Measurements from ENCODE around the gene TTC38.

Gene TTC38

DNA sequence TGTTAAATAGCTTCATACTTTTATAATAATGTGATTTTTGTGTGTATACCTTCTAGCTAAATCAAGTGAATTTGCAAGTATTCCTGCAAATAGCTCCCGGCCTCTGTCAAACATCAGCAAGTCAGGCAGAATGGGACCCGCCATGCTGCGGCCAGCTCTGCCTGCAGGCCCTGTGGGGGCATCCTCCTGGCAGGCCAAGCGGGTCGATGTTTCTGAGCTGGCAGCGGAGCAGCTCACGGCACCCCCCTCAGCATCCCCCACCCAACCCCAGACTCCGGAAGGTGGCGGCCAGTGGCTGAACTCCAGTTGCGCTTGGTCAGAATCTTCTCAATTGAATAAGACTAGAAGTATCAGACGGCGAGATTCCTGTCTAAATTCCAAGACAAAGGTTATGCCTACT is 48.2 kb downstream of the TTC38 start:
- H3K4me3 ChIP-seq (replicated peaks; ENCODE audit: insufficient read depth, low read length), result no peak overlapping the region
- H3K27ac ChIP-seq (replicated peaks), result no peak overlapping the region
- no peak for DNase-seq (ENCODE audit: low read depth in 1 of 2, low spot score in 1 of 2)
- no peaks in the 10 kb centered on the region for H3K27me3 ChIP-seq (ENCODE audit: insufficient read depth, poor library complexity, severe bottlenecking)
- TF ChIP-seq GABPA (IDR thresholded peaks at IDR 0.05; ENCODE audit: low read depth), result no peak

DNA sequence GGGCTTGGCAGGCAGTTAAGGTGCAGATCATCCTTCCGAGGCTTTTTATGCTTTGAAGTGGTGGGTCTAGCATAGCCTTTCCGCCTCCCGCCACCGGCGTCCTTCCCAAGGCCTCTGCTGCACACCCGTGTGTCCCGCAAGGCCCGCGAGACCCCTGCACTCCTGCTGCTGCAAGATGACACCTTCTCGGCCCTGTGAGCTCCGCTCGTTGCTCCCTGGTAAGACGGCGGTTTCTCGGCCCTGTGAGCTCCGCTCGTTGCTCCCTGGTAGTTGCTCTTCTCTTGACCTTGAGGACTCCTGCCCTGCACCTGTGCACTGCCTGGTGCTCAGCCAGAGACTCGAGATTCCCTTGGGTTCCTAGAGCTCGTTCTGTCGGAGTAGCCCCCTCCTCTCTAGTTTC is 49.8 kb downstream of the TTC38 start:
- DNase-seq (ENCODE audit: low read depth in 1 of 2, low spot score in 1 of 2), result no peak
- Histone ChIP-seq H3K27ac (replicated peaks) (no peak overlapping the region), H3K4me3 (replicated peaks; ENCODE audit: insufficient read depth, low read length) (no peak overlapping the region), H3K27me3 (ENCODE audit: insufficient read depth, poor library complexity, severe bottlenecking) (no peaks in the 10 kb centered on the region)
- TF ChIP-seq GABPA (IDR thresholded peaks at IDR 0.05; ENCODE audit: low read depth), result no peak
- TF ChIP-seq, protein P1, sequence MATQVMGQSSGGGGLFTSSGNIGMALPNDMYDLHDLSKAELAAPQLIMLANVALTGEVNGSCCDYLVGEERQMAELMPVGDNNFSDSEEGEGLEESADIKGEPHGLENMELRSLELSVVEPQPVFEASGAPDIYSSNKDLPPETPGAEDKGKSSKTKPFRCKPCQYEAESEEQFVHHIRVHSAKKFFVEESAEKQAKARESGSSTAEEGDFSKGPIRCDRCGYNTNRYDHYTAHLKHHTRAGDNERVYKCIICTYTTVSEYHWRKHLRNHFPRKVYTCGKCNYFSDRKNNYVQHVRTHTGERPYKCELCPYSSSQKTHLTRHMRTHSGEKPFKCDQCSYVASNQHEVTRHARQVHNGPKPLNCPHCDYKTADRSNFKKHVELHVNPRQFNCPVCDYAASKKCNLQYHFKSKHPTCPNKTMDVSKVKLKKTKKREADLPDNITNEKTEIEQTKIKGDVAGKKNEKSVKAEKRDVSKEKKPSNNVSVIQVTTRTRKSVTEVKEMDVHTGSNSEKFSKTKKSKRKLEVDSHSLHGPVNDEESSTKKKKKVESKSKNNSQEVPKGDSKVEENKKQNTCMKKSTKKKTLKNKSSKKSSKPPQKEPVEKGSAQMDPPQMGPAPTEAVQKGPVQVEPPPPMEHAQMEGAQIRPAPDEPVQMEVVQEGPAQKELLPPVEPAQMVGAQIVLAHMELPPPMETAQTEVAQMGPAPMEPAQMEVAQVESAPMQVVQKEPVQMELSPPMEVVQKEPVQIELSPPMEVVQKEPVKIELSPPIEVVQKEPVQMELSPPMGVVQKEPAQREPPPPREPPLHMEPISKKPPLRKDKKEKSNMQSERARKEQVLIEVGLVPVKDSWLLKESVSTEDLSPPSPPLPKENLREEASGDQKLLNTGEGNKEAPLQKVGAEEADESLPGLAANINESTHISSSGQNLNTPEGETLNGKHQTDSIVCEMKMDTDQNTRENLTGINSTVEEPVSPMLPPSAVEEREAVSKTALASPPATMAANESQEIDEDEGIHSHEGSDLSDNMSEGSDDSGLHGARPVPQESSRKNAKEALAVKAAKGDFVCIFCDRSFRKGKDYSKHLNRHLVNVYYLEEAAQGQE (IDR thresholded peaks at IDR 0.05; ENCODE audit: insufficient replicate concordance, low read depth), result no peak
- TF ChIP-seq SPI1 (IDR thresholded peaks at IDR 0.05; ENCODE audit: borderline replicate concordance, low read depth), result no peak
- TF ChIP-seq POLR2AphosphoS5 (IDR thresholded peaks at IDR 0.05; ENCODE audit: low read depth), result no peak
- TF ChIP-seq, protein P2, sequence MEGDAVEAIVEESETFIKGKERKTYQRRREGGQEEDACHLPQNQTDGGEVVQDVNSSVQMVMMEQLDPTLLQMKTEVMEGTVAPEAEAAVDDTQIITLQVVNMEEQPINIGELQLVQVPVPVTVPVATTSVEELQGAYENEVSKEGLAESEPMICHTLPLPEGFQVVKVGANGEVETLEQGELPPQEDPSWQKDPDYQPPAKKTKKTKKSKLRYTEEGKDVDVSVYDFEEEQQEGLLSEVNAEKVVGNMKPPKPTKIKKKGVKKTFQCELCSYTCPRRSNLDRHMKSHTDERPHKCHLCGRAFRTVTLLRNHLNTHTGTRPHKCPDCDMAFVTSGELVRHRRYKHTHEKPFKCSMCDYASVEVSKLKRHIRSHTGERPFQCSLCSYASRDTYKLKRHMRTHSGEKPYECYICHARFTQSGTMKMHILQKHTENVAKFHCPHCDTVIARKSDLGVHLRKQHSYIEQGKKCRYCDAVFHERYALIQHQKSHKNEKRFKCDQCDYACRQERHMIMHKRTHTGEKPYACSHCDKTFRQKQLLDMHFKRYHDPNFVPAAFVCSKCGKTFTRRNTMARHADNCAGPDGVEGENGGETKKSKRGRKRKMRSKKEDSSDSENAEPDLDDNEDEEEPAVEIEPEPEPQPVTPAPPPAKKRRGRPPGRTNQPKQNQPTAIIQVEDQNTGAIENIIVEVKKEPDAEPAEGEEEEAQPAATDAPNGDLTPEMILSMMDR (IDR thresholded peaks at IDR 0.05; ENCODE audit: insufficient read depth, low read length), result no peak

DNA sequence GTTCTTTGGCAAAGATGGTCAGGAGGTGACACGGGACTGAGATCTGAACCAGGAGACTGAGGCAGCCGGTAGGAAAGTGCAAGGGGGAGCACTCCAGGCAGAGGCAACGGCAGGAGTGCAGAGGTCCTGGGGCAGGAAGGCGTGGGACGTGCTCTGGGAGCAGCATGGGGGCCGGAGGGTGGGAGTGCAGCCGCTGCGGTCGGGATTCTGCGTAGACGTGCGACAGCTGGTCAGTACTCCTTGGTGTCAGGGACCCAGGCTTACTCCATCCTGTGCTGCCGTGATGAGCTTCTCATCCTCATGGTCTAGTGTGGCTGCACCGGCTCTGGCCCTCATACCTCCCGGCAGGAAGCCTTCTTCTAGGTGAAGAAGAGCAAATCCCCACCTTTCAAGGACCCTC is 50.8 kb downstream of the TTC38 start:
- DNase-seq (ENCODE audit: low read depth in 1 of 2, low spot score in 1 of 2), result no peak
- no peaks in the 10 kb centered on the region for H3K27me3 ChIP-seq (ENCODE audit: insufficient read depth, poor library complexity, severe bottlenecking)
- no peak overlapping the region for H3K27ac ChIP-seq (replicated peaks)
- TF ChIP-seq SPI1 (IDR thresholded peaks at IDR 0.05; ENCODE audit: borderline replicate concordance, low read depth) (no peak), GABPA (IDR thresholded peaks at IDR 0.05; ENCODE audit: low read depth) (no peak), POLR2AphosphoS5 (IDR thresholded peaks at IDR 0.05; ENCODE audit: low read depth) (no peak)
- TF ChIP-seq, protein P2 (IDR thresholded peaks at IDR 0.05; ENCODE audit: insufficient read depth, low read length), result no peak
- TF ChIP-seq, protein P1 (IDR thresholded peaks at IDR 0.05; ENCODE audit: insufficient replicate concordance, low read depth), result no peak
- H3K4me3 ChIP-seq (replicated peaks; ENCODE audit: insufficient read depth, low read length), result no peak overlapping the region

GRCh38 chr22:46319319-46319718 is 51.5 kb downstream of the TTC38 start:
- no peak for DNase-seq (ENCODE audit: low read depth in 1 of 2, low spot score in 1 of 2)
- H3K27me3 ChIP-seq (ENCODE audit: insufficient read depth, poor library complexity, severe bottlenecking), result no peaks in the 10 kb centered on the region
- H3K27ac ChIP-seq (replicated peaks), result no peak overlapping the region
- no peak overlapping the region for H3K4me3 ChIP-seq (replicated peaks; ENCODE audit: insufficient read depth, low read length)
- TF ChIP-seq SPI1 (IDR thresholded peaks at IDR 0.05; ENCODE audit: borderline replicate concordance, low read depth) (no peak), POLR2AphosphoS5 (IDR thresholded peaks at IDR 0.05; ENCODE audit: low read depth) (no peak), GABPA (IDR thresholded peaks at IDR 0.05; ENCODE audit: low read depth) (no peak)
- TF ChIP-seq, protein P2 (IDR thresholded peaks at IDR 0.05; ENCODE audit: insufficient read depth, low read length), result no peak
- TF ChIP-seq, protein P1 (IDR thresholded peaks at IDR 0.05; ENCODE audit: insufficient replicate concordance, low read depth), result no peak

Data from HL-60 (cell line).